ENCODE data around the gene DPH3.

The DPH3 gene

GRCh38 chr3:16258177-16258576 is 6.6 kb downstream of the DPH3 start:
- in situ Hi-C loops (cut with MboI; ENCODE audit: low sequenced_read_pairs): no loop called here

- in situ Hi-C loops (cut with MboI; ENCODE audit: low sequenced_read_pairs): no loop called here
Measured at GRCh38 chr3:16257309-16257708, 7.4 kb downstream of the DPH3 start.

GRCh38 chr3:16255726-16256125 is 9.0 kb downstream of the DPH3 start:
- in situ Hi-C loops (cut with MboI; ENCODE audit: low sequenced_read_pairs): no loop called here

- in situ Hi-C loops (cut with MboI; ENCODE audit: low sequenced_read_pairs): no loop called here
Measured at GRCh38 chr3:16255326-16255725, 9.4 kb downstream of the DPH3 start.

GRCh38 chr3:16254916-16255315 is 9.8 kb downstream of the DPH3 start:
- in situ Hi-C loops (cut with MboI; ENCODE audit: low sequenced_read_pairs): no loop called here

GRCh38 chr3:16253601-16254000 is 11.1 kb downstream of the DPH3 start:
- in situ Hi-C loops (cut with MboI; ENCODE audit: low sequenced_read_pairs): no loop called here

GRCh38 chr3:16252988-16253387 is 11.8 kb downstream of the DPH3 start:
- in situ Hi-C loops (cut with MboI; ENCODE audit: low sequenced_read_pairs): no loop called here

GRCh38 chr3:16252243-16252978 is 12.3 kb downstream of the DPH3 start:
- in situ Hi-C loops (cut with MboI; ENCODE audit: low sequenced_read_pairs): no loop called here

GRCh38 chr3:16251316-16252085 is 13.2 kb downstream of the DPH3 start:
- in situ Hi-C loops (cut with MboI; ENCODE audit: low sequenced_read_pairs): no loop called here

GRCh38 chr3:16249886-16250285 is 14.9 kb downstream of the DPH3 start:
- in situ Hi-C loops (cut with MboI; ENCODE audit: low sequenced_read_pairs): no loop called here

- in situ Hi-C loops (cut with MboI; ENCODE audit: low sequenced_read_pairs): no loop called here
Measured at GRCh38 chr3:16249336-16249735, 15.4 kb downstream of the DPH3 start.

GRCh38 chr3:16248556-16248955 is 16.2 kb downstream of the DPH3 start:
- in situ Hi-C loops (cut with MboI; ENCODE audit: low sequenced_read_pairs): no loop called here

- in situ Hi-C loops (cut with MboI; ENCODE audit: low sequenced_read_pairs): no loop called here
Measured at GRCh38 chr3:16247282-16248061, 17.3 kb downstream of the DPH3 start.

- in situ Hi-C loops (cut with MboI; ENCODE audit: low sequenced_read_pairs): no loop called here
Measured at GRCh38 chr3:16245609-16246008, 19.1 kb downstream of the DPH3 start.

- in situ Hi-C loops (cut with MboI; ENCODE audit: low sequenced_read_pairs): no loop called here
Measured at GRCh38 chr3:16243706-16244490, 20.8 kb downstream of the DPH3 start.

- in situ Hi-C loops (cut with MboI; ENCODE audit: low sequenced_read_pairs): no loop called here
Measured at GRCh38 chr3:16242177-16242576, 22.6 kb downstream of the DPH3 start.

- in situ Hi-C loops (cut with MboI; ENCODE audit: low sequenced_read_pairs): no loop called here
Measured at GRCh38 chr3:16241225-16241624, 23.5 kb downstream of the DPH3 start.

GRCh38 chr3:16240229-16241023 is 24.3 kb downstream of the DPH3 start:
- in situ Hi-C loops (cut with MboI; ENCODE audit: low sequenced_read_pairs): no loop called here

- in situ Hi-C loops (cut with MboI; ENCODE audit: low sequenced_read_pairs): no loop called here
Measured at GRCh38 chr3:16239780-16240179, 25.0 kb downstream of the DPH3 start.

Data from HL-60/S4 treated with phorbol 12-myristate 13-acetate at 8.2 ng/mL for 4 days and 3 days (cell line).